NCI-H2107 treated with DMSO at 0.1 percent for 48 hours (cell line): Measurements from ENCODE around the gene TACR2.

Experiments
- DNase-seq: peaks from one replicate; lab custom pipeline; 2025; ENCODE audit not compliant: unreplicated experiment; lab: John Stamatoyannopoulos, UW

Gene TACR2

DNA sequence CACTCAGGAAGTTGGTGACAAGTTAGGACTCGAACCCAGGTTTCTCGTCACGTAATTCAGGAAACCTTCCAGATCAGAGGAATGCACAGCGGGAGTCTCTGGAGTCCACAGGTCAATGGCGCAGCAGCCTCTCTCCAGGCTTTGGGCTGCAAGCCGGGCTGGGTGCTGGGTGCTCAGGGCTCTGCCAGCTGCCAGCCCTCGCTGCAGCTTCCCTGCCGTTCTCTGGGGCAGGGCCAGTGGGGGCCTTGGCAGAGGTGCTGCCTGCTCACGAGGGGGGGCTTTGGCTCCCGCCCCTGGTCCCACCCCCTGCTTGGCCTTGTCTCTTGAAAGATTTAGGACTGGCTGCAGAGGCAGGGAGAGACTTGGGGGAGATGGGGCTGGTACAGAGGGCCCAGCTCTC lies at the start of gene TACR2:
TSS of gene TACR2 (minus strand) at position 224 of the 400 bp plus-strand sequence. CDS start 595 bp downstream, outside the sequence.
- DNase-seq, result no peak

DNA sequence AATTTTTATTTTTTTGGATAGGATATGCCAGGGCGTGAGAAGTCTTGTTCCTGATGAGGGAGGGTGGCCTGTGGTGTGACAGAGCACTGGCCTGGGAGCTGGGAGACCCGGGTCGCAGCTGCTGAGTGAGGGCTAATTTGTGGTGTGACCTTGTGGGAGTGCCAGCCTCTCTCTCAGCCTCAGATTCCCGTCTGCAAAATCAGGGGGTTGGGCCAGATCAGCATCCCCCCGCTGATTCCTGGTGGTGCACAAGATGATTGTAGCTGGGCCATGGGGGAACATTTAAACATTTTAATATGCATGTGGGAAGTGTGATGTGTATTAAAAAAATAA lies 49.4 kb upstream of the TACR2 start:
- DNase-seq, result no peak

DNA sequence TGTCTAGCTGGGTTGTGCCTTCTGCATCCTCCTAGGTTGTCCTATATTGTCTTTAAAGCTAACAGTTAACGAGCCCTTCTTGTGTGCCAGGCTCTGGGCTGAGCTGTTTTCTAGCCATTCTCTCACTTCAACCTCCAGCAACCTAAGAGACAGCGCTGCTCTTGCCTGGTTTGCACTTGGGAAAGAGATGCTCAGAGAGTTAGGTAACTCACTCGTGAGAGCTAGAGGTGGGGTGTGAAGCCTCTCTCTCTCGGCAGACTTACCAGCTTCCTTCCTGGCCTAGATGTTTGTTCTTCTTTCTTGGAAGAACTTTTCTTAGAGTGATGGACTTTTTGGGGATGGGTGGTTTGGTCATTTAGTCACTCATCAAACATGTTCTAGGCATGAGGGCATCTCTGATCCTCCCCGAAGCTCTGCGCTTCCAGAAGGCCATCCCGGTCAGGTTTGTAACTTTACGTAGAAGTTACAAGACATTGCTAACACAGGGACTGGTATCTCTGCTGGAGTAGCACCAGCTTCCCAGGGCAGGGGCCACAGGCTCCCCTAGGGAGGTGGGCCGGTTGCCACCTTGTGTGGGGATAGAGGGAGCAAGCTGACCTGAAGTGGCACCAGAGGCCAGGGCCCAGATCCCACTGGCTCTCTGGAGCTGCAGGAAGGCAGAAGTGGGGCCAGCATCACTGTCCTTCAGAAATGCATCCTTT lies 48.9 kb upstream of the TACR2 start:
- DNase-seq, result no peak

DNA sequence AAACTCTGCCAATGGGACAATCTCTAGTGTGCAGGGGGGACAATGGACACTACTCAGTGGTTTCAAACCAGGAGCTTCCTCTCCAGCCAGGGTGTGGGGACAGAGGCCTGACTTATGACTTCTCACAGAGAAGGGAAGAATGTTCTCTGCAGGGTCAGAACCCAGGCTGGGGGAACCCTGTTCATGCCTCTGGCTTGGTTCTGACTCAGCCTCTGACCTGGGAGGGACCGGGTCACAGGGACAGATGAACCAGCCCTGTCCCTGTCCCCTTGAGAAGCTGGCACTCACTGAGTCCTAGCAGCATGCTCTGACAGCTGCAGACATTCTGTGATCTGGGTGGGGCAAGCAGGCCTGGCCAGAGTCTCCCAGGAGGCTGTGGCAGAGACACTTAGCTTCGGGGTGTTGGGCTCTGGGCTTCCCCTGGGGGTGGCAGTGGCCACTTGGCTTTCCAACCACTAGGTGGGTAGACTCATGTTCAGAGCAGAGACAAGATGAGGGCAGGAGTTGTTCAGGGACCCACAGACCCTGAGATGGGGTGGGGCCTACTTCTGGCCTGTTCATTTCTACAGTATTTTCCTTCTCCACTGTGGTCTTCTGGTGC lies 48.2 kb upstream of the TACR2 start:
- no peak for DNase-seq

DNA sequence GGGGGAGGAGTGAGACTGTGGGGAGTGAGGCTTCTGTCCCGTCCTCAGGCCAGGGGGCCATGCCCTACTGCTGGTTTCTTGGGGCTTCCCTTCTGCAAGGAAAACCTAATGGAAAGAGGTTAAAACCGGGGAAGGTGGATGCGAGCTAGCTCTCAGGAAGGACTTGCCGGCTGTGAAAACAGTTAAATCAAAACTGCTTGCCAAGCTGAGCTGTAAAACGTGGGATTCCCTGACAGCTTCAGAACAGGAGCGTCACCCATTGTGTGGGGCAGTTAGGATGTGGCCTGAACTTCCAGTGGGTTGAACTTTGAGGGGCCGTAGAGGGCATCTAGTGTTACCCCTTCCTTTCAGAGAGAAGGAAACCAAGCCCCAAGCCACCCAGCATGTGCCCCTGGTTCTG lies 47.7 kb upstream of the TACR2 start:
- DNase-seq, result no peak

DNA sequence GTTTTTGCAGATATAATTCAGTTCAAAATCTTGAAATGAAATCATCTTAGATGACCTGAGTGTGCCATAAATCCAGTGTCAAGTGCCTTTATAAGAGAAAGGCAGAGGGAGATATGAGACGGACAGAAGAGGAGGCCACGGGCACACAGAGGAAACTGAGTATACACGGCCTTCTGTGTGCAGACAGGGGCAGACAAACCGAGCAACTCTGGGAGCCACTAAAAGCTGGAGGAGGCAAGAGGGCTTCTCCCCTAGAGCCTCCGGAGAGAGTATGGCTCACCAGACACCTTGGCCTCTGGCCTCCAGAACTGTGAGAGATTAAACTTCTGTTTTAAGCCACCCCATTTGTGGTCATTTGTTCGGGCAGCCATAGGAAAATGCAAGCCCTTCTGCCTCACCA lies 47.2 kb upstream of the TACR2 start:
- DNase-seq, result no peak

DNA sequence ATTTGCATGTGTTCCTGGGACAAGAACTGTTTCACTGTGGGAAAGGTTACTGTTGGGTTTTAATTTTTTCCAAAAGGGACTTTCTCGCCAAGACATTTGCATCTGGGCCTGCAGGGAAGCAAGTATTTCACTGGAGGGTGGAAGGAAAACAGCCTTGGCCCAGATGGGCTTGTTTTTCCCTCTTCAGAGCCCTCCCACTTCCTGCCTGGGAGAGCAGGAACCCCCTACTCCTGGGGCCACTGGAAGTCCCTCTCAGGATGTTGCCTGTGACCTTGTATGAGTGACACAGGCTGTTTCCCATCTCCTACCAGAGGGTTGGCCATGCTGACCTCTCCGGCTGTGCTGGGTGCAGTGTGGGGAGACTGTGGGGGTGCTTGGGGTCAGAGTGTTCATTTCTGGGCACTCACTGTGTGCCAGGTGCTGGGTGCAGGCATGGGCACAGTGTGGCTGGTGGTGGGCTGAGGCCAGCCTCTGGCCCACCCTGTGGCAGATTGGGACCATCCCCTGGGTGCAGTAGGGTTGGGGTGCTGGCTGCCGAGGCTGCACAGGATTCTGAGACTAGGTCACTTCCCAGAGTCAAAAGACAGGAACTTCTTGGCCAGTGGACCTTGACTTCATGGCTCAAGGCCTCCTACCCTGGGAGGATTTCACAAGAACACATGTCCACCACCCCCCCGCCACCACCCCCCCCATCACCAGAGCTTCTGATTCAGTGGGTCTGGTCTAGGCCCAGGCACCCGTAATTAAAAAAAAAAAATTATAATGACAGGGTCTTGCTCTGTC lies 44.7 kb upstream of the TACR2 start:
- no peak for DNase-seq

DNA sequence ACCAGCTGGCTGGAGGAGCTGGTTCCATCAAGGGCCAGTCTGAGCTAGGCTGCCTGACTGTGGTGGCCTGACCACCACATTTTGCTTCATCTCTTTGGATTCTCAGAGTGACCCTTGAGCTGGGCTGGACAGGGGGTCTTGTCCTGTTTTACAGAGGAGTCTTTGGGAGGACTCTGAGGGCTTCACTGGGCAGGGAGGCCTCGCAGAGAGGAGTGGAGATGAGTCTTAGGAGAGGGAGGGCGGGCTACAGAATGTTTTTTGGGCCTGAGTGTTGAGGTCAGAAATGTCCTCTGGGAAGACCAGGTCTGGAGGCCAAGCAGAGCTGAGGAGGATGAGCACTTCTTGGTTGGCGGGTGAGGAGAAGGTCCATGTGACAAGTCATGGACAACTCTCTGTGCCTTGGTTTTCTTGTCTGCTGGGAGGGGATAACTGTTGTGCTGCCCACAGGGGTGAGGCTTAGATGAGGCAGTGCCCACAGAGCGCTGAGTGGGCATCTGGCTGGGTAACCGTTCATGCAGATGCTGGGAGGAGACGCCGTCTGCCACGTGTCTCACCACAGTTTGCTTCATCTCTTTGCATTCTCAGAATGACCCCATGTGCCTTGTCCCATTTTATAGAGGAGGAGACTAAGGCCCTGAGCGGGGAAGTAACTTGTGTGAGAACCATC lies 44.0 kb upstream of the TACR2 start:
- no peak for DNase-seq

DNA sequence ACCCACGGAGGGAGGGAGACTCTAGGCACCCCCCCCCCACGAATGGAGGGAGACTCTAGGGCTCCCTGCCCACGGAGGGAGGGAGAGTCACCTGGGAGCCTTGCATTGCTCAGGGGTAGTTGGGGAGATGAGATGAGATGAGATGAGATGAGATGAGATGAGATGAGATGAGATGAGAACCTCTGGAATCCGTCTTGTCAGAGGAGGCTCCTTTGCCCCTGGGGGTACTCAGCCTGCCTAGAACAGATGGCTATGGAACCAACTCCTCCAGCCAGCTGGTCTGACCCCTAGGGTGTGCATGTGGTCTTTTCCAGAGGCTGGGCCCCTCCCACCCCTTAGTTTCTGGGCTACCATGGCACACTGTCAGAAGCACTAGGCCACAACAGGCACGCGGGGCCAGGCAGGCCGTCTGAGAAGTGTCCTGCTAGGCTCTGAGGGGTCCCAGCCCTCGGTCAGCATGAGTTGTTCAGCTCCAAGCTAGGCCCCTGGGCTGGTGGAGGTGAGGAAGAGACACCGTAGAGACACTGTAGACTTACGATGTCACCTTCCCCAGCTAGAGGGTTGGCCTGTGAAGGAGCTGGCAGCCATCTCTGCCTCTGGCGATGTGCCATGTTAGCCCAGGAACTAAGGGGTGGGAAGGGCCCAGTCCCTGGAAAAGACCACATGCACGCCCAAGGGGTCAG lies 43.3 kb upstream of the TACR2 start:
- DNase-seq, result no peak

DNA sequence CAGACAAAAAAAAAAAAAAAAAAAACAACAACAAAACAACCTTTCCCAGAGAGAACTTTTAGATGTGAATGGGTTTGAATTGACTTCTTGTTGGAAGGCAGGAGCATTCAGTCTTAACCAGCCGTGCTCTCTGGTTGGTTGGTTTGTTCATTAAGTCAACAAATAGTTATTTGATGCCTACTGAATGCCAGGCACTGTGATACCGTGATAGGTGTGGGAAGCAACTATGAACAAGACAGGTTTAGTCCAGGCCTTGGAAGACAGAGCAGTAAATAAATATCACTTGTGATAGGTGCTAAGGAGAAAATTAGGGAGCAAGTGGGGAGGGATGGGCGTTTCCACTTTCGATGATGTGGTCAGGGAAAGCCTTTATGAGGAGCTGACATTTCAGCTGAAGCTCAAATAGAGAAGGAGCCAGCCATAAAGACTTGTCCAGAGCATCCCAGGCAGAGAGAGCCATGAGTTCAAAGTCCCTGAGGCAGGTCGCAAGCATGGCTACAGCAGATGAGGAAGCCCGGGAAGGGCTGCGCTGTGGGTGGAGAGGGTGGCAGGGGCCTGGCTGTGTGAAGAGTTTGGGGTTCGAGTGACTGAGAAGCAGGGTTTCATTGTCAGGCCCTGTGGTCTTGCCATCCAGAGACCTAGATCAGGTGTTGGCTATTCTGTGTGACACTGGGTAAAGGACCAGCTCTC lies 42.5 kb upstream of the TACR2 start:
- DNase-seq, result no peak

DNA sequence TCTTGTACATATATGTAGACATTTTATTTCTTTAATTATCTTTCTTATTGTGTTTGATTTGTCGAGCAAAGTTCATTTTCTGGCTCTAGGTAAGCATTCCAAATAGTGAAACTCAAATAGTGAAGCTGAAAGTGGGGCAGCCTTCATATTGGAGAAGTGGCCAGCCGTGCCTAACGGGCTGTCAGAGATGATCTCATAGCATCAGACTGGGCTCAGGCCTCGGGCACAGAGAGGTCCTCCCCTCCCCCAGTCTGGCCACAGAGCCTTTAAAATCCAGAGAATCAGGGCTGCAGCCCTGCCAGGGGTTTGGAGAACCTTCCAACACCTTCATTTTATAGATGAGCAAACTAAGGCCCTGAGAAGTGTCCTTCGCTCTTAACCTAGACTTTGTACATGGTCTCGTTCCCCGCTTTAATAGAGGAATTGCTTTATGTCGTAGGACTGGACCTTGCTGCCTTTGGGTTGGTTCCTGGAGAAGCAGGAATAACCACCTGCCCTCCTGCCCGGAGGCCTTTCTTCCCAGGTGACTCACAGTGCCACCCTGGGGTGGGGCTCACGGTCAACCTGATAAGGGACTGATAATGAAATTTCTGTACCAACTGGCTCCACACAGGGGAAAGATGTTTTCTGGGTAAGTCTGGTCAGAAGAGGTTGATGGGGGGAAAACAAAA lies 41.8 kb upstream of the TACR2 start:
- DNase-seq, result no peak

DNA sequence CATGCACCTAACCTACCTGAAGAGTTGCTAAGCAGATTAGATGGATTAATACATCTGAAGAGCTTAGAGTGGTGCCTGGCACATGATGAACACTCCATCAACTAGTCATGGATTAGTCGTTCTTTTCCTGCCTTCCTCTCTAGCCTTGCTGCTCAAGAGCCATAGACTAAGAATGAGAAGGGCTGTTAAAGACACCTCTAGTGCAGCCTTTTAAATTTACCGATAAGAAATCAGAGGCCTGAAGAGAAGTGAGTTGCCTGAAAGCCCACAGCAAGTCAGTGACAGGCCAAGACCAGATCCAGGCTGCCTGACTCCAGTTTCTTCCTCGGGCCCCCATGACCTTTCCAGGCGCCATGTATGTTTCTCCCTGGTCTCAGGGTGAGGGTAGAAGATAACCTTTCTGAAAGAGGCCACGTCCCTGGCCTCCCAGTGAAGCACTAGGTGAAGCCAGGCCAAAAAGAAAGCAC lies 41.1 kb upstream of the TACR2 start:
- no peak for DNase-seq

DNA sequence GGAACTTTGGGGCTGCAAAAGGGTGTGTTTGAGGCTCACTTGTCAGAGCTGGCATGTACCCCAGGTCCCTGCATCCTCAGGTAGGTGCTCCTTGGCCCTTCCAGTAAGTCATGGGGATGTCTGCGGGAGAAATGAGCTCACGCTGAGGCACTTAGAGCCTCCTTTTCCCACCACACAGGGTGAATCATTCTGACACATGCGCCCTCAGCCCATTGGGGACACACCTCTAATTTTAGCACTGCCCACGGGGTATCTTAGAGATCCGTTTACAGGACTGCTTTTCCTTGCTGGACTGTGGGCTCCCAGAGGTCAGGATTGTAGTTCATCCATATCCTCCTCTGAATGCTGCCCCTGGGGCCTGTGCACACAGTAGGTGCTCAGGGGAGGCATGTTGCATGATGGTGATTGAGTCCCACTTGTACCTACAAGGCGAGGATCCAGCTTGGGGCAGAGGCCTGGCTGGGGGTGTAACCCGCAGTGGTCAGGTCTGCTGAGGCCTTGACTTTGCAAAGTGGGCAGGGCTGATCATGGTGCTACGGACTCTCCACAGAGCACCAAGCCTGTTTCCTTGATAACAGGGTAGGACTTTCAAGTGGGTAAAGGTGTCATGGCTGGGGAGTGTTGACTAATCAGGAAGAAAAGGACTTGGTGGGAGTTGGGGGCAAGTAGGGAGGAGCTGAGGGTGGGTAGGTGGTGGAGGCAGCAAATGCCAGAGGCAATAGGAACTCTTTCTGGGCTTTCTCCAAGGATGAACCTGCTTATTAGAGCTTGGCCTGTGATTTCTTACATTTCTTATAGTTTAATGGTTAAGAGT lies 40.4 kb upstream of the TACR2 start:
- DNase-seq, result no peak

DNA sequence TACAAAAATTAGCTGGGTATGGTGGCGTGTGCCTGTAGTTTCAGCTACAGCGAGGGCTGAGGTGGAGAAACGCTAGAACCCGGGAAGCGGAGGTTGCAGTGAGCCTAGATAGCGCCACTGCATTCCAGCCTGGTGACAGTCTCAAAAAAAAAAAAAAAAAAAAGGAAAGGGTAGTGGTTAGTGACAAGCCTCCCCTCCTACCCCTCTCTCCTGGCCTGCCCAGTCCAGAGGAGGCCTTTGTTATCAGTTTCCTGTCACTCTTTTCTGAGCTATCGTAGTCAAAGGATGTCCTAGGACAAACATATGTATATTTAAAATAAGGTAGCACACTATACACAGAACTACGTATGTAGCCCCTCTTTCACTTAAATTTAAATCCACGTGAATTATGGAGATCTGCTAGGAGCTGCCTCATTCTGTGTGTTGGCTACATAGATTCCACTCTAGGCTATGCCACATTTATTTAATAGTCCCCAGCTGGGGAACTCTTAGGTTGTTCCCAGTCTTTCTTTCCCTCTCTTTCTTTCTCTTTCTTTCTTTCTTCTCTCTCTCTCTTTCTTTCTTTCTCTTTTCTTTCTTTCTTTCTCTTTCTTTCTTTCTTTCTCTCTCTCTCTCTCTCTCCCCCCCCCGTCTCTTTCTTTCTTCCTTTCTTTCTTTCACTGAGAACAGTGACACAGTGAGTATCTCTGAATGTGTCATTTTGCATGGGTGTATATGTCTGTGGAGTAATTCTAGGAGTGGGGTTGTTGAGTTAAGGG lies 38.5 kb upstream of the TACR2 start:
- DNase-seq, result no peak

DNA sequence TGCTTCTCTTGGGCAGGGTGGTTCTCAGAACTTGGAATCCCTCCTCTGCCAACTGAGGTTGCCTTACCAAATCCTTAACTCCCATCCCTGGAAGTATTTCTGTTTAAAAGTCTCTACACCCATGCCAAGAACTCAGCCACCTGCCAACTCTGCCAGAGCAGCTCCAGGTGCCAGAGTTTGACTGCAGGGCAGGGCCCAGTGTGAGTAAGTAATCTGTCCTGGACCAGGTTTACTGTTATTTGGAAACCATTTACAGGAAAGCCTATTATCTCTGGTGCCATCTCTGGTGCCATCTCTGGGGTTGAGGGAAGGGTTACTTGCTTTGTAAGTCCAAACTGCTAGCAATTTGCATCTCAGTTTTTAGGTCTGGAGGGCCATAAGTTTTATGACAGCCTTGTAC lies 37.1 kb upstream of the TACR2 start:
- DNase-seq, result no peak

DNA sequence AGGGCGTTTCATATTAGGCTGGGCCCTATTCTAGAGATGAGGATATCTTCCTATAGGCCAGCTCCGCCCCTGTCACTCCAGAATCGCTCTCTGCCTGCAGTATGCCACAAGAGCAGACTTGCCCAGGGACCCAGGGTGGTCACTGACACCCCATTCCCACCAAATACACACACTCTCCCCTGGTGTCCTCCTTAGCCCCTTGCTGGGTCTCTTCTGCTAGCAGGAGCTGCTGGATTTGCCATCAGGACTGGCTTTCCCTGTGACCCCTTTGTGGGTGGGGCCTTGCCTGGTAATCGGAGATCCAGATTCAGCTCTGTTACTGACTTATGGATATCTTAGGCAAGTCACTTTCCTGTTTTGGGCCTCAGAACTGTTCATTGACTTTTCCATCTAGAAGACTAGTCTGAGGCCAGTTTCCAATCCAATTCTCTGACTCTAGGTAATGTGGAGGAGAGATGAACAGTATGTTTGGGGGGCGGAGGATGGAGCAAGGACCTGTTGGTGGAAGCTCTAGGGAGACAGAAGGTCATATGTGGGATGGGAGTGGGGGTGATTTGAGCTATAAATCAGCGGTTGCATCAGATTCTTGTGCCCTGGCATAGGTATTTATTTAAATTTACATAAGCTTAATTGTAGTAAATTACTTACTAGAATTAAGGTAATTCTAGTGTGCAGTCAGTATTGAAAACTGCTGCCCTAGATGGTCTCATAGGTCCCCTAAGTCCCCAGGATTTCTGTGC lies 36.1 kb upstream of the TACR2 start:
- no peak for DNase-seq

DNA sequence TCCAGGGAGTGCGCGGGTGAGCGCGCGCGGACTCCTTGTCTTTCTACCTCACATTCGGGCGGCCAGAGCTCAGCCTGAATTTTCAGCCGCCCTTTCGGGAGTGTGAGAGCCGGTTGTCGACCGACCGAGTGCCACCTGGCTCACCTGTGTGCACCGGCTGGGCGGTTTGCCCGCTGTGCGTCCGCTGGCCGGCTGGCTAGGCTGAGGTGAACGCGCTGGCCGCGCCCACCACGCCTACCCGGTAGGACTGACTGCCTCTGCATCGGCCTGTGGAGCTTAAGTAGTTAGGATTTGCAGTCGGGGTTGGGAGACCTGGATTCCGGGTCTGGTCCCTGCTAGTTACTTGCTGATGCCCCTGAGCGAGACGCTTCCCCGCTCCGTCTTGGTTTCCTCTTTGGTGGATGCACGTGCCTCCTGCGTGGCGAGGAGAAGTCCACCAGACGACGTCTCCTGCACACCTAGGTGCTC lies 35.1 kb upstream of the TACR2 start:
- DNase-seq, result no peak
